AG09319 (cell line): Measurements from ENCODE around the gene IFITM5.

Source experiments
- DNase-seq: peaks from one replicate; pipeline ENCODE4 v3.0.0-alpha.2; 2010; ENCODE audit warnings: low read depth; ENCODE audit errors: extremely low read depth
- CTCF ChIP-seq: IDR thresholded peaks from 2 replicates; pipeline ENCODE4 v1.5.1; 2011; ENCODE audit warnings: low read depth, mild to moderate bottlenecking, inconsistent platforms, low read length, moderate library complexity

The IFITM5 gene

DNA sequence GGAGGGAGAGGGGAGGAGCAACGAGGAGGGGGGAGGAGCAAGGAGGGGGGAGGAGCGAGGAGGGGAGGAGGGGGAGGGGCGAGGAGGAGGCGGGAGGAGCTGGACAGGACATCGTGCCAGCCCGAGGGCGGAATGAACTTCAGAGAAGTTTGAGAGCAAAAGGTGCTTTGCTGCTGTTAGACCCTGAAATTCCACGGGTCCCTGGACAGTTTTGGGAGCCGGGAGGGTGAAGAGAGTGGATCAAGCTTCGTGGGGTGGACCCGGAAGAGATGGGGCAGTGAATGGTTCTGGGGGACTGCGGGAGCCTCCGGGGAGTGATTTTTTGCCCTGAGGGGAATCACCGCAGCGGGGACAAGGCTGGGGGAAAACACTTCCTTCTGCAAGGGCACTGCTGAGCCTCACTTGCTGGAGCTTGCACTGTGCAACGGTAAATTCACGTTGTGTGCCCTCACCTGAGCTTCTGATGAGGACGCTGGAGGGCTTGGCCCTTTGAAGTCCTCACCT lies 31.8 kb downstream of the IFITM5 start:
- DNase-seq, result no peak
- no peak for TF ChIP-seq CTCF

DNA sequence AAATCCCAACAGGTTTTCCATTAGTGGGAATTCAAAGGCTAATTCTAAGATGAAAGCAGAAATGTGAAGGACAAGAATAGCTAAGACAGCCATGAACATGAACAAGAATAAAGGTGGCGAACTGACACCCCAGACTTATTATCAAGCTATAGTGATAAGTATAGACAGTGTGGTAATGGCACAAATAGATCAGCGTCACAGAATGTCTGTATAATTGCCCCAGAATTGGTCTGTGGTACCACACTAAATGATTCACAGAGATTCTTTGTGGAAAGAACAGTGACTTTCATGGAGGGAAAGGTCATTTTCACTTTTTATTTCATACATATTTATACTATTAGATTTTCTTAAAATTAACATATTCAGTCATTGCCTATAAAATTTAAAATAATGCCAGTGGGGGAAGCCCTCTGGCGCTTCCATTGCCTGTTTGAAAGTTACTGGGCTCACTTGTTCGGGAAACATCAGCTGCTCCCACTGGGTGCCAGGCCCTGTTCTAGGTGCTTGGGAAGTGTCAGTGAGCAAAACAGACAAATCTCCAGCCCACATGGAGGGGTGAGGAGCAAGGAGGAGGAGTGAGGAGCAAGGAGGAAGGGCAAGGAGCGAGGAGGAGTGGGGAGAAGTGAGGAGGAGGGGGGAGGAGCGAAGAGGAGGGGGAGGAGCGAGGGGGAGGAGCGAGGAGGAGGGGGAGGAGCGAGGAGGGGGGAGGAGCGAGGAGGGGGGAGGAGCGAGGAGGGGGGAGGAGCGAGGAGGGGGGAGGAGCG lies 32.5 kb downstream of the IFITM5 start:
- DNase-seq, result no peak
- TF ChIP-seq CTCF, result no peak

- TF ChIP-seq CTCF, result no peak
- no peak for DNase-seq
Measured at GRCh38 chr11:261624-262023, 37.7 kb downstream of the IFITM5 start.

DNA sequence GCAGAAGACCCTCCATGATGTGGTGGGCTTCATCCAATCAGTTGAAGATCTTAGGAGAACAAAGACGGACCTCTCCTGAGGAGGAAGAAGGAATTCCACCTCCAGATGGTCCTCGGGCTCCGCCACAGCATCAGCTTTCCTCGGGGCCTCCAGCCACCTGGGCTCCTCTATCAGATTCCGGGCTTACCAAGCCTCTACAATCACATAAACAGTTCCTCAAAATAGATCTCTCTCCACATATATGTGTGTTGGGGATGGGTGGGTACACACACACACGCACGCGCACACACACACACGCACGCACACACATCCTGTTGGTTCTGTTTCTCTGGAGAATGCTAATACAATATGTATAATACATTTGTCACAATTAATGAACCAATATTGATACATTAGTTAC lies 39.9 kb downstream of the IFITM5 start:
- DNase-seq, result no peak
- no peak for TF ChIP-seq CTCF

GRCh38 chr11:257766-258493 lies 41.4 kb downstream of the IFITM5 start:
- no peak for TF ChIP-seq CTCF
- DNase-seq, result no peak

DNA sequence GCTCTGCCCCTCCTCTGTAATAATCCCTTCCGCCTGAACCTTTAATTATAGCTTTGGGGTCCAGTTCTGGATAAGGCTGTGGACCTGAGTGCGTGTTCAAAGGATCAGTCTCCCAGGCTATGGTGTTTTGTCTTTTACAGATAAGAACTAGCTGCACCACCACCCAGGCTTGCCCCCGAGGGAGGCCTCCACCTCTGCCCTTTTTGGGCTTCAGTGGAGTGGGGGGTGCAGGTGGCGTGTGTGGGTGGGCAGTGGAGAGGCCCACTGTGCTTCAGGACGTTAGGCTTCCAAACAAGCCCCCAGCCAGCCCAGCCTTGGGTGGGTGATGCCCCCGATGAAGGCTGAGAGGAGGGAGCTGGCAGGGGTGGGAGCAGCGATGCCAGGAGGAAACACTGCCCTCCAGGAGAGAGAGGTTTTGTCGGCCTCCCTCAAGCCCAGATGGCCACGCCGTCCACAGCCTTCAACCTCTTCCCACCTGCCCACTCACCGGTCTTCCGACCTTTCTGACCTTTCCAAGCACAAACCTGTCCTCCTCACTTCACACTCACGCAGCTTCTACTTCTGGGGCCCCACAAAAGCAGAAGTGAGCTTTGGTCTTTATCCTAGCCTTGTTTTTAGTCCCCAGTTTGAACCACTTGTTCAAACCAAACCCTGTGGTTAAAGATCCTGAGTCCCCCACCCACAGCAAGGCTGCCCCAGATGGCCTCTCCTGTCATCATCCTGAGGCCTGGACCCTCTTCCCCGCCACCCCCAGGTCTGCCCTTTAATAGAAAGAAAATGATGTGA lies 42.2 kb downstream of the IFITM5 start:
- no peak for DNase-seq
- TF ChIP-seq CTCF, result no peak
